ENCODE measurements around the gene TTYH1. TPM values are rescaled to one million over a fixed set of nuclear protein-coding genes. Genes with fewer than 3 reads are reported as not detected.

The TTYH1 gene
- total RNA-seq, 1 donor from 2014 or later: 50.7 TPM

DNA sequence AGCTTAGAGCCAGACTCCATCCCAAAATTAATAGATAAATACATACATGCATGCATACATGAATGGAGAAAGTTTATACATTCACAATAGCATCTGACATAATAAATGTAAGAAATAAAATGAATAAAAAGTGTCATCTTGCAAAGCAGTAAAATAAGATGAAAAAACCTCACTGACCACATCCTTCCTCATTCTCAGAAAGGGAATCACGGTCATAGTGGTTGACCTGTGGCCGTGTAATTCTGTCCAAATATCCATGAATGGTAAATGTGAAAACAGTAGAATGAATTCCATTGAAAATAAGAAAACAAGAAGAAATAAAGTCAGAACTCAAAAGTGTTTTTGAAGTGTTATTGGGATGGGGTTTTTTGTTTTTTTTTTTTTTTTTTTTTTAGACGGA is 67.6 kb downstream of the TTYH1 start:
- Mint-ChIP-seq H3K9me3 (no peaks in the 10 kb centered on the region), H3K36me3 (no peaks in the 10 kb centered on the region), H3K4me1 (ENCODE audit: unreplicated experiment) (peaks cover 8% of the 10 kb centered on the region), H3K27me3 (peaks cover 21% of the 10 kb centered on the region), H3K4me3 (no peak overlapping the region), H3K27ac (no peak overlapping the region)
- no peak for DNase-seq (ENCODE audit: extremely low spot score, unreplicated experiment)
- TF ChIP-seq, protein P1, sequence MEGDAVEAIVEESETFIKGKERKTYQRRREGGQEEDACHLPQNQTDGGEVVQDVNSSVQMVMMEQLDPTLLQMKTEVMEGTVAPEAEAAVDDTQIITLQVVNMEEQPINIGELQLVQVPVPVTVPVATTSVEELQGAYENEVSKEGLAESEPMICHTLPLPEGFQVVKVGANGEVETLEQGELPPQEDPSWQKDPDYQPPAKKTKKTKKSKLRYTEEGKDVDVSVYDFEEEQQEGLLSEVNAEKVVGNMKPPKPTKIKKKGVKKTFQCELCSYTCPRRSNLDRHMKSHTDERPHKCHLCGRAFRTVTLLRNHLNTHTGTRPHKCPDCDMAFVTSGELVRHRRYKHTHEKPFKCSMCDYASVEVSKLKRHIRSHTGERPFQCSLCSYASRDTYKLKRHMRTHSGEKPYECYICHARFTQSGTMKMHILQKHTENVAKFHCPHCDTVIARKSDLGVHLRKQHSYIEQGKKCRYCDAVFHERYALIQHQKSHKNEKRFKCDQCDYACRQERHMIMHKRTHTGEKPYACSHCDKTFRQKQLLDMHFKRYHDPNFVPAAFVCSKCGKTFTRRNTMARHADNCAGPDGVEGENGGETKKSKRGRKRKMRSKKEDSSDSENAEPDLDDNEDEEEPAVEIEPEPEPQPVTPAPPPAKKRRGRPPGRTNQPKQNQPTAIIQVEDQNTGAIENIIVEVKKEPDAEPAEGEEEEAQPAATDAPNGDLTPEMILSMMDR (conservative IDR thresholded peaks at IDR 0.05): no peak

DNA sequence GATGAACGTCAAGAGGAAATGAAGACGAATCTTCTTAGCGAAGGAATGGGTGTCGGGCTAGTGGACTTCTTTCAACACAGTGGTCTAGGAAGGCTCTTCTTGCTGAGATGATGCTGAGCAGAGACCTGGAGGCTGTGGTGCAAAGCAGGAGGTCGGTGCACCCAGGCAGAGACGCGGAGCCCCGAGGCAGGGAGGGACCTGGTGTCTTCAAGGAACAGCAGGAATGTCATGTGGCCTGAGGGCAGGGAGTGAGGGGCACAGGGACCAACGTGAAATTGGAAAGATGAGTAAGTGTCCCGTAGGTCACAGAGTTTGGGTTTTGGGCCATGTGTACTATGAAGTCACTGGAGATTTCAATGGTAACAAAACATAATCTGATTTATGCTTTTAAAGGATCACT is 69.2 kb downstream of the TTYH1 start:
- Mint-ChIP-seq H3K27ac (no peak overlapping the region), H3K4me3 (no peak overlapping the region), H3K36me3 (no peaks in the 10 kb centered on the region), H3K27me3 (peaks cover 16% of the 10 kb centered on the region), H3K9me3 (no peaks in the 10 kb centered on the region), H3K4me1 (ENCODE audit: unreplicated experiment) (peaks cover 3% of the 10 kb centered on the region)
- DNase-seq (ENCODE audit: extremely low spot score, unreplicated experiment): no peak
- TF ChIP-seq, protein P1 (conservative IDR thresholded peaks at IDR 0.05): no peak

DNA sequence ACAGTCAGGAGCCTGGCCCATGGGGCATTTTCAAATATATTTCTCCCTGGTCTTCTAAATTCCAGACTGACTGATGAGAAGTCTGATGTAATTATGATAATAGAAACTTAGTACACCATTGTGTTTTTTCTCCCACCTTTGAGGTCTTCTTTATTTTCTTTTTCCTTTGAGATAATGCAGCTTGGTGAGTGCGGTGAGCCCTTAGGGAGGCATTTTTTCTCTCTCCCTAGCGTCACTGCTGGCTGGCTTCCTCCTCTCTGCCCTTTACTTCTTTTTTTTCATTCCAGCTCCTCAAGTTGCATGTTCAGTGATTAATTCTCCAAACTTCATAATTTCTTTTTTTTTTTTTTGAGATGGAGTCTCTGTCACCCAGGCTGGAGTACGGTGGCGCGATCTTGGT is 70.6 kb downstream of the TTYH1 start:
- peaks cover 16% of the 10 kb centered on the region for H3K27me3 Mint-ChIP-seq
- no peak for DNase-seq (ENCODE audit: extremely low spot score, unreplicated experiment)
- no peaks in the 10 kb centered on the region for H3K36me3 Mint-ChIP-seq
- TF ChIP-seq, protein P1 (conservative IDR thresholded peaks at IDR 0.05): no peak
- peaks cover 3% of the 10 kb centered on the region for H3K4me1 Mint-ChIP-seq (ENCODE audit: unreplicated experiment)
- no peak overlapping the region for H3K4me3 Mint-ChIP-seq
- no peak overlapping the region for H3K27ac Mint-ChIP-seq
- H3K9me3 Mint-ChIP-seq: no peaks in the 10 kb centered on the region

Other genes with a start within 250 kb of the TTYH1 start
- gene TMC4, start 242.3 kb upstream of the TTYH1 start, total RNA-seq (ENCODE audit: low replicate concordance): 24.2 and 42.1 TPM in 2 replicates
- gene MBOAT7, start 225.9 kb upstream of the TTYH1 start, total RNA-seq (ENCODE audit: low replicate concordance): 73.3 and 86.7 TPM in 2 replicates
- 39.3 and 41.9 TPM in 2 replicates for gene TSEN34, start 224.2 kb upstream of the TTYH1 start, total RNA-seq (ENCODE audit: low replicate concordance)
- gene RPS9, start 214.6 kb upstream of the TTYH1 start, total RNA-seq (ENCODE audit: low replicate concordance): 1,437 and 1,455 TPM in 2 replicates
- gene LILRB3, start 192.5 kb upstream of the TTYH1 start, total RNA-seq (ENCODE audit: low replicate concordance): not detected in 2 replicates
- gene LILRA6, start 172.7 kb upstream of the TTYH1 start, total RNA-seq (ENCODE audit: low replicate concordance): not detected in 2 replicates
- not detected in 2 replicates for gene LILRB5, start 158.2 kb upstream of the TTYH1 start, total RNA-seq (ENCODE audit: low replicate concordance)
- not detected in 2 replicates for gene LILRB2, start 134.4 kb upstream of the TTYH1 start, total RNA-seq (ENCODE audit: low replicate concordance)
- not detected in 2 replicates for gene LILRA5, start 102.3 kb upstream of the TTYH1 start, total RNA-seq (ENCODE audit: low replicate concordance)
- gene LILRA4, start 76.3 kb upstream of the TTYH1 start, total RNA-seq (ENCODE audit: low replicate concordance): not detected in 2 replicates
- not detected in 2 replicates for gene LAIR1, start 50.5 kb upstream of the TTYH1 start, total RNA-seq (ENCODE audit: low replicate concordance)
- 135 and 196 TPM in 2 replicates for gene LENG8, start 33.7 kb downstream of the TTYH1 start, total RNA-seq (ENCODE audit: low replicate concordance)
- 3.9 and 4.2 TPM in 2 replicates for gene LENG9, start 48.3 kb downstream of the TTYH1 start, total RNA-seq (ENCODE audit: low replicate concordance)
- gene CDC42EP5, start 57.8 kb downstream of the TTYH1 start, total RNA-seq (ENCODE audit: low replicate concordance): 16.1 and 24.3 TPM in 2 replicates
- gene LAIR2, start 87.4 kb downstream of the TTYH1 start, total RNA-seq (ENCODE audit: low replicate concordance): not detected in 2 replicates
- gene LILRA2, start 158.3 kb downstream of the TTYH1 start, total RNA-seq (ENCODE audit: low replicate concordance): not detected in 2 replicates
- not detected in 2 replicates for gene LILRA1, start 178.2 kb downstream of the TTYH1 start, total RNA-seq (ENCODE audit: low replicate concordance)
- gene LILRB1, start 215.0 kb downstream of the TTYH1 start, total RNA-seq (ENCODE audit: low replicate concordance): not detected in 2 replicates
- not detected in 2 replicates for gene LILRB4, start 247.5 kb downstream of the TTYH1 start, total RNA-seq (ENCODE audit: low replicate concordance)

Data from type B pancreatic cell (in vitro differentiated cells).